WTC11 (cell line): ENCODE results near the gene ZBTB8A.

Experiments used
- CREB1 ChIP-seq: sonication (generic); formaldehyde crosslinking; IDR thresholded peaks from 2 replicates; pipeline ENCODE4 v1.8.0; 2023; ENCODE audit warnings: mild to moderate bottlenecking, missing genetic modification reagents
- CREM ChIP-seq: sonication (generic); formaldehyde crosslinking; IDR thresholded peaks from 2 replicates; pipeline ENCODE4 v1.8.1; 2022; ENCODE audit warnings: mild to moderate bottlenecking, missing genetic modification reagents, moderate library complexity
- CTCF ChIP-seq: fragments of 200-600 bp; IDR thresholded peaks from 2 replicates; pipeline ENCODE4 v1.8.0; 2022; ENCODE audit warnings: antibody characterized with exemption
- E2F5 ChIP-seq: sonication (generic); formaldehyde crosslinking; IDR thresholded peaks from 2 replicates; pipeline ENCODE4 v1.8.1; 2022; ENCODE audit warnings: mild to moderate bottlenecking, moderate library complexity, missing genetic modification reagents
- FOXJ3 ChIP-seq: sonication (generic); formaldehyde crosslinking; IDR thresholded peaks from 2 replicates; pipeline ENCODE4 v1.9.0; 2021; ENCODE audit warnings: missing genetic modification reagents, mild to moderate bottlenecking, borderline replicate concordance
- NR3C1 ChIP-seq: sonication (generic); formaldehyde crosslinking; conservative IDR thresholded peaks from 2 replicates; pipeline ENCODE4 v1.8.1; 2023; ENCODE audit warnings: low read depth, mild to moderate bottlenecking, missing genetic modification reagents
- RORB ChIP-seq: fragments of 250-450 bp; sonication (Bioruptor Pico); IDR thresholded peaks from 2 replicates; pipeline ENCODE4 v1.9.0; 2021; ENCODE audit warnings: mild to moderate bottlenecking
- USF2 ChIP-seq: sonication (generic); formaldehyde crosslinking; IDR thresholded peaks from 2 replicates; pipeline ENCODE4 v1.8.1; 2023; ENCODE audit warnings: mild to moderate bottlenecking, missing genetic modification reagents, moderate library complexity
- ZNF263 ChIP-seq: sonication (generic); formaldehyde crosslinking; IDR thresholded peaks from 2 replicates; pipeline ENCODE4 v1.8.1; 2022; ENCODE audit warnings: low read depth, mild to moderate bottlenecking, moderate library complexity, missing genetic modification reagents
- ZNF423 ChIP-seq: fragments of 250-450 bp; sonication (Bioruptor Pico); IDR thresholded peaks from 2 replicates; pipeline ENCODE4 v2.1.2; 2022; ENCODE audit warnings: mild to moderate bottlenecking, moderate library complexity
- ZNF671 ChIP-seq: fragments of 250-450 bp; sonication (Bioruptor Pico); IDR thresholded peaks from 2 replicates; pipeline ENCODE4 v1.8.0; 2021; ENCODE audit warnings: mild to moderate bottlenecking

GRCh38 chr1:32501865-32502264, 37.4 kb upstream of the ZBTB8A start:
- no peak for TF ChIP-seq CREM
- TF ChIP-seq ZNF423 (CRISPR knock-in tag), result no peak
- TF ChIP-seq E2F5 (CRISPR knock-in tag), result no peak
- TF ChIP-seq CTCF, result no peak
- no peak for TF ChIP-seq ZNF671 (CRISPR knock-in tag)
- TF ChIP-seq ZNF263 (CRISPR knock-in tag), result no peak
- TF ChIP-seq RORB (CRISPR knock-in tag), result no peak
- TF ChIP-seq CREB1 (CRISPR knock-in tag), result no peak
- no peak for TF ChIP-seq NR3C1 (CRISPR knock-in tag)
- no peak for TF ChIP-seq USF2 (CRISPR knock-in tag)
- TF ChIP-seq FOXJ3 (CRISPR knock-in tag), result no peak
